Right renal pelvis (tissue), 4 donors: ENCODE results near the gene UGP2. TPM values are rescaled to one million over a fixed set of nuclear protein-coding genes. Genes with fewer than 3 reads are reported as not detected.
"Not testable (repeated sequence)": the region's sequence is repeated elsewhere in the genome, so short reads cannot be mapped to it uniquely, and the experiment has no call there.

ENCODE experiments used
- DNase-seq, 4 donors: peaks; one replicate each; pipeline ENCODE4 v3.0.0-alpha.2; 2013; ENCODE audit warnings: low read depth in 4 of 4, low spot score in 3 of 4, missing footprints in 1 of 4
- polyA plus RNA-seq, 4 donors: library from polyadenylated mRNA; unstranded; fragments of 120-200 nt; gene quantifications; one replicate each; pipeline ENCODE4 v1.2.1, GENCODE V29; 2013; ENCODE audit not compliant: insufficient read length in 4 of 4

Gene UGP2
- polyA plus RNA-seq, 4 donors: 118 to 141 (median 138) TPM

GRCh38 chr2:63837036-63837594, 4.6 kb upstream of the UGP2 start:
- no peak for DNase-seq

GRCh38 chr2:63840081-63840784, 1.5 kb upstream of the UGP2 start:
- DNase-seq: no peak

GRCh38 chr2:63840785-63841253, 877 bp upstream of the UGP2 start:
- peak; percentile 95 to 97 (median 96) for DNase-seq

- peak in 1 of 4 donors; percentile 39 for DNase-seq
These were observed 709 bp downstream of the UGP2 start for GRCh38 chr2:63842149-63843061.

GRCh38 chr2:63843093-63843492, 1.4 kb downstream of the UGP2 start:
- DNase-seq: no peak

- DNase-seq: no peak
These were observed 2.1 kb downstream of the UGP2 start for GRCh38 chr2:63843791-63844190.

GRCh38 chr2:63844616-63845015, 2.9 kb downstream of the UGP2 start:
- no peak for DNase-seq

GRCh38 chr2:63845866-63846265, 4.2 kb downstream of the UGP2 start:
- no peak for DNase-seq

- DNase-seq: no peak
These were observed 4.8 kb downstream of the UGP2 start for GRCh38 chr2:63846487-63846886.

GRCh38 chr2:63847571-63847970, 5.9 kb downstream of the UGP2 start:
- DNase-seq: not testable (repeated sequence)

GRCh38 chr2:63849381-63850203, 7.9 kb downstream of the UGP2 start:
- DNase-seq: no peak

- no peak for DNase-seq
These were observed 8.5 kb downstream of the UGP2 start for GRCh38 chr2:63850204-63850571.

GRCh38 chr2:63850649-63851048, 9.0 kb downstream of the UGP2 start:
- DNase-seq: no peak

GRCh38 chr2:63851691-63852311, 10.1 kb downstream of the UGP2 start:
- DNase-seq: no peak

GRCh38 chr2:63853527-63854310, 12.0 kb downstream of the UGP2 start:
- no peak for DNase-seq

- DNase-seq: no peak
These were observed 14.0 kb downstream of the UGP2 start for GRCh38 chr2:63855418-63856302.

- no peak for DNase-seq
These were observed 14.6 kb downstream of the UGP2 start for GRCh38 chr2:63856303-63856603.

GRCh38 chr2:63858291-63858690, 16.6 kb downstream of the UGP2 start:
- no peak for DNase-seq
